WTC11 (cell line): ENCODE results near the gene HSPG2.

Experiments used
- ATF3 ChIP-seq: sonication (generic); formaldehyde crosslinking; conservative IDR thresholded peaks from 2 replicates; pipeline ENCODE4 v1.8.1; 2022; ENCODE audit warnings: mild to moderate bottlenecking, missing genetic modification reagents
- CREB1 ChIP-seq: sonication (generic); formaldehyde crosslinking; IDR thresholded peaks from 2 replicates; pipeline ENCODE4 v1.8.0; 2023; ENCODE audit warnings: mild to moderate bottlenecking, missing genetic modification reagents
- ERG ChIP-seq: fragments of 250-450 bp; sonication (Bioruptor Pico); IDR thresholded peaks from 2 replicates; pipeline ENCODE4 v1.8.0; 2021; ENCODE audit warnings: mild to moderate bottlenecking
- TEAD4 ChIP-seq: sonication (generic); formaldehyde crosslinking; IDR thresholded peaks from 2 replicates; pipeline ENCODE4 v1.8.0; 2022; ENCODE audit warnings: mild to moderate bottlenecking, missing genetic modification reagents
- ZNF263 ChIP-seq: sonication (generic); formaldehyde crosslinking; IDR thresholded peaks from 2 replicates; pipeline ENCODE4 v1.8.1; 2022; ENCODE audit warnings: low read depth, mild to moderate bottlenecking, moderate library complexity, missing genetic modification reagents
- ZNF317 ChIP-seq: sonication (generic); formaldehyde crosslinking; IDR thresholded peaks from 2 replicates; pipeline ENCODE4 v1.8.1; 2023; ENCODE audit warnings: low read depth, mild to moderate bottlenecking, moderate library complexity, missing genetic modification reagents, borderline replicate concordance
- TF ChIP-seq, protein P1 (sequence below): fragments of 200-600 bp; IDR thresholded peaks from 2 replicates; pipeline ENCODE4 v1.8.0; 2022; ENCODE audit warnings: antibody characterized with exemption
- TF ChIP-seq, protein P2 (sequence below): sonication (generic); formaldehyde crosslinking; IDR thresholded peaks from 2 replicates; pipeline ENCODE4 v1.8.1; 2022; ENCODE audit warnings: mild to moderate bottlenecking, moderate library complexity, missing genetic modification reagents

DNA sequence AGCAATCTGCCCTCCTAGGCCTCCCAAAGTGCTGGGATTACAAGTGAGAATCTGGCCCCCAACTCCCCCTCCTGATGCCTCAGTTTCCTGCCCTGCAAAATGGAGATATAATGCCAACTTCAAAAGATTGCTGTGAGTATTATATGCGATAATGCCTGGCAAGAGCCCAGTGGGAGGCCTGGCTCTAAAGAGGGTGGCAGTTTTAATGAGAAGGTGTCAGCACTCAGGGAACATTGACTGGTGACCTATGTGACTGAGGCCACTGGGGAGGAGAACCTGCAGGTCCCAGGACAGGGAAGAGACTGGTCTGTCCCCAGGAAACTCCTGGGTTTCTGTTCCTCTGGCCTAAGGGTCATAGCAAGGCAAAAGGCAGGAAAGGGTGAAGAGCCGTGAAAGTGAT lies 11.0 kb downstream of the HSPG2 start:
- TF ChIP-seq, protein P1, sequence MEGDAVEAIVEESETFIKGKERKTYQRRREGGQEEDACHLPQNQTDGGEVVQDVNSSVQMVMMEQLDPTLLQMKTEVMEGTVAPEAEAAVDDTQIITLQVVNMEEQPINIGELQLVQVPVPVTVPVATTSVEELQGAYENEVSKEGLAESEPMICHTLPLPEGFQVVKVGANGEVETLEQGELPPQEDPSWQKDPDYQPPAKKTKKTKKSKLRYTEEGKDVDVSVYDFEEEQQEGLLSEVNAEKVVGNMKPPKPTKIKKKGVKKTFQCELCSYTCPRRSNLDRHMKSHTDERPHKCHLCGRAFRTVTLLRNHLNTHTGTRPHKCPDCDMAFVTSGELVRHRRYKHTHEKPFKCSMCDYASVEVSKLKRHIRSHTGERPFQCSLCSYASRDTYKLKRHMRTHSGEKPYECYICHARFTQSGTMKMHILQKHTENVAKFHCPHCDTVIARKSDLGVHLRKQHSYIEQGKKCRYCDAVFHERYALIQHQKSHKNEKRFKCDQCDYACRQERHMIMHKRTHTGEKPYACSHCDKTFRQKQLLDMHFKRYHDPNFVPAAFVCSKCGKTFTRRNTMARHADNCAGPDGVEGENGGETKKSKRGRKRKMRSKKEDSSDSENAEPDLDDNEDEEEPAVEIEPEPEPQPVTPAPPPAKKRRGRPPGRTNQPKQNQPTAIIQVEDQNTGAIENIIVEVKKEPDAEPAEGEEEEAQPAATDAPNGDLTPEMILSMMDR, result no peak
- TF ChIP-seq, protein P2, sequence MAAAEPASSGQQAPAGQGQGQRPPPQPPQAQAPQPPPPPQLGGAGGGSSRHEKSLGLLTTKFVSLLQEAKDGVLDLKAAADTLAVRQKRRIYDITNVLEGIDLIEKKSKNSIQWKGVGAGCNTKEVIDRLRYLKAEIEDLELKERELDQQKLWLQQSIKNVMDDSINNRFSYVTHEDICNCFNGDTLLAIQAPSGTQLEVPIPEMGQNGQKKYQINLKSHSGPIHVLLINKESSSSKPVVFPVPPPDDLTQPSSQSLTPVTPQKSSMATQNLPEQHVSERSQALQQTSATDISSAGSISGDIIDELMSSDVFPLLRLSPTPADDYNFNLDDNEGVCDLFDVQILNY (CRISPR knock-in tag), result no peak
- TF ChIP-seq ZNF263 (CRISPR knock-in tag), result no peak
- no peak for TF ChIP-seq ZNF317
- TF ChIP-seq ATF3 (CRISPR knock-in tag), result no peak
- no peak for TF ChIP-seq TEAD4 (CRISPR knock-in tag)
- TF ChIP-seq ERG (CRISPR knock-in tag), result no peak
- no peak for TF ChIP-seq CREB1 (CRISPR knock-in tag)
